HG02970 (cell line): ENCODE measurements around the gene KIAA1210.

ENCODE experiments used
- ATAC-seq: cut with Tn5 transposase; IDR thresholded peaks from one replicate; pipeline ENCODE4 v1.9.1; 2021; ENCODE audit warnings: mild to moderate bottlenecking, moderate library complexity, moderate number of reproducible peaks; ENCODE audit not compliant: unreplicated experiment, low FRiP score

Gene KIAA1210

DNA sequence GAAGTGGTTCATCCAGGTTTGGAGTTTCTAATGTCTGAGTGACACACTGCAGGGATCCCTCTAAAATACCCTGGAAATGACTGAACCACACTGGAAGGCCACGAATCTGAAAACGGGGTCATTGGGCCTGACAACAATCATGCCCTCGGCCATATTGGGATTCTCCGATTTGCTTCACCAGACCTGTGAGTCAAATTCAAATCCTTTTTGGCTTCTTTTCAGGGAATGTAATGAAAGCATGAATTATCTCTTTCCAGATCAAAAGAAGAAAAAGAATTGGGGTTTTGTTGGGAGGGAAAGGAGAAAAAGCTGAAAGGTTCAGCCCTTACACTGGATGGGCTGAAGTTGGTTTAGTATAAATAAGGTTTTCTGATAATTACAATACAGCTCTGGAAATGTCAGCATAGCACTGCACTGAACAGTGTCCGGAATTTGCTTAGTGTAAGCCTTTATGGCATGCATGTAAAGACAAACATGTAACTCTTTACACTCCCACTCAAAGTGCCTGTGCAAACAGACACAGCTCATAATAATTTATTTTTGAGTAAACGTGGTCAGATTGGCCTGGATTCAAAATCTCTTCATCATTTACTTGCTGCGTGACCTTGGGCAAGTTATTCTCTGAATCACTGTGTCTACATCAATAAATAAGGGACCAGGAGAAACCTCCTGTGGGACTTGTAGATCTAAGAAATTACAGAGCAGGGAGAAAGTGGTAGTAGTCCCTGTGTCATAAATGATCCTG is 33.4 kb downstream of the KIAA1210 start:
- no peak for ATAC-seq

- no peak for ATAC-seq
Measured at GRCh38 chrX:119090627-119091026, 37.0 kb downstream of the KIAA1210 start.

GRCh38 chrX:119089619-119090018 is 38.0 kb downstream of the KIAA1210 start:
- no peak for ATAC-seq

- no peak for ATAC-seq
Measured at GRCh38 chrX:119087121-119087520, 40.5 kb downstream of the KIAA1210 start.

- no peak for ATAC-seq
Measured at GRCh38 chrX:119084766-119085165, 42.8 kb downstream of the KIAA1210 start.

GRCh38 chrX:119082278-119082677 is 45.3 kb downstream of the KIAA1210 start:
- no peak for ATAC-seq

- ATAC-seq = no peak
Measured at GRCh38 chrX:119075270-119076025, 52.2 kb downstream of the KIAA1210 start.

DNA sequence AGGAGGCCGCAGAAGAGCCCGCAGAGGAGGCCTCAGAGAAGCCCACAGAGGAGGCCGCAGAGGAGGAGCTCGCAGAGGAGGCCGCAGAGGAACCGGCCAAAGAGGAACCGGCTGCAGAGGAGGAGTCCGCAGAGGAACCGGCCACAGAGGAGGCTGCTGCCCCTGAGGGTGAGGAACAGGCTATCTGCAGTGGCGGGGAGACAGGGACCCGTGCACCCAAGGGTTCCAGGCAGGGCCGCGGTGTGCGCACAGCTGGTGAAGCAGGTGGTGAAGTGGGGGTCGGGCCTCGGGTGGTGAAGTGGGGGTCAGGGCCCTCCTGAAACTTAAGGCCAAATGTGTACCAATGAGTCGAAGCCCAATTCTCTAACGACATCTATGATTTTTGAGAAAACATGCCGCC is 53.7 kb downstream of the KIAA1210 start:
- no peak for ATAC-seq

- ATAC-seq = no peak
Measured at GRCh38 chrX:119073200-119073905, 54.3 kb downstream of the KIAA1210 start.

DNA sequence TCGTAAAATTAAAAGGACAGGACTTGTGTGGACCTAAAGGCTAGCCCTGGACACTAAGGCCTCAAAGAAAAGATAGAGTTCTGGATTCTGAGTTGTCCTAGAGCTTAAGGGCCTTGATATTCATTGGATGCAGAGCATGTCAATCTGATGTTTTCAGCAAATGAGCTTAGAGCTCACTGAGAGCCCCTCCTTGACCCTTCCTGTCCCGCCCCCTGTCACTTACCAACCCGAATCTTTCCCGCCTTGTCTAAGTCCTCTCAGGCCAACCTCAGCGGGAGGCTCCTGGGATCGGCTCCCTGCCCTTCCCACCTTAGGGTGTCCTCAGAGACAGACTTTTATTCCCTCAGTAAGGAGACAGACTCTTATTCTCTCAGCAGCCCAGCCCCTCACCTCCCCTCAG is 54.9 kb downstream of the KIAA1210 start, which contains the start of gene CT47C1:
TSS of gene CT47C1 (plus strand) at position 250 of the 400 bp plus-strand sequence. CDS start 233 bp downstream, outside the sequence.
- no peak for ATAC-seq

GRCh38 chrX:119071381-119071780 is 56.2 kb downstream of the KIAA1210 start:
- no peak for ATAC-seq

DNA sequence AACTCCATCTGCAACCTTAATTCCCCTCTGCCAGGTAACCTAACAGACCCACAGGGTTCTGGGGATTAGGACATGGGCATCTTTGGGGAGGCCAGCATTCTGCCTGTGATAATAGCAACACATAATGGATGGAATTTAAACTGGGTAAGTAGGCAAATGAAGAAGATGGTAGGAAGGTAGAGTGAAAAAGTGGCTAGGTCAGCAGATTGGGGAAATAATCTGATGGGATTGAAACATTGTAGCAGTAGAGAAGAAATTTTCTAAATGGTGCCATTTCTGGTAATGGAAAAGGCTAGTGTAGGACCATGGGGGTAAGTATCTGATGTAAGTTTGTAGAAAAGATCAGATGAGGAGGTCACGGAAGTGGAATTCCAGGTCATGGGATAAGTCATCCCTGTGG is 57.9 kb downstream of the KIAA1210 start:
- no peak for ATAC-seq

DNA sequence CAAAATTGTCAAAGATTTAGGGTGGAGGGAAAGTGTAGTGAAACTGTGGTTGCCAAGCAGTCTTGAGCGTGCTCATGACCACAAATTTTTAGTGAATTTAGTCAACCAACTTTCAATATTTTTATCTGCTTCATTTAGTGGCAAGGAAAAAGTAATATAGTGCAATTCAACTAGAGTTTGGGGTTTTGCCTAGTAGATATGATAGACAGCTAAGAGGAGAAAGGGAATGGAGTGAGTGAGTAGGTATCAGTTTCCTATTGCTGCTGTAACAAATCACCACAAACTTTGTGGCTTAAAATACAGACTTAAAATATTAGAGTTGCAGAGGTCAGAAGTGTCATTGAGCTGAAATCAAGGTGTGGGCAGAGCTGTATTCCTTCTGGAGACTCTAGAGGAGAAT is 58.5 kb downstream of the KIAA1210 start:
- no peak for ATAC-seq

- ATAC-seq = no peak
Measured at GRCh38 chrX:119067023-119067739, 60.4 kb downstream of the KIAA1210 start.

GRCh38 chrX:119063428-119063827 is 64.2 kb downstream of the KIAA1210 start:
- no peak for ATAC-seq

- ATAC-seq = no peak
Measured at GRCh38 chrX:119062750-119063374, 64.8 kb downstream of the KIAA1210 start.

DNA sequence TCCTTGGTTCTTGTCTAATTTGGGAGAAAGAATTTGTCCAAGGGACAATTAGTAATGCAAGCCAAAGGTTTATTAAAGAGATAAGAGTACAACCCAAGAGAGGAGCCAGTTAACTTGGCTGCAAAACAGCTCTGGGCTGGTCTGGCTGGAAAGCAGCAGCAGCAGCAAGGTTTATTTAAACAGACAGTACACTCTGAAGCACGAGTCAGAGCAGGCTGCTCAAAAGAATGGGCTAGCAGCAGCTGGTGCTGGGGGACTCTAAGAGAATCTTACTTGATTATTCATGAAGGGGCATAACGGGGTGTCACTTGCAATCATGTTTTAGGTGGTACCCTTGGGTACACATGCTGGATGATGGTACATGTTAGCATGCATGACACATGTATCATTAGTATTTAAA is 71.9 kb downstream of the KIAA1210 start:
- no peak for ATAC-seq

GRCh38 chrX:119045884-119046283 is 81.7 kb downstream of the KIAA1210 start:
- no peak for ATAC-seq

DNA sequence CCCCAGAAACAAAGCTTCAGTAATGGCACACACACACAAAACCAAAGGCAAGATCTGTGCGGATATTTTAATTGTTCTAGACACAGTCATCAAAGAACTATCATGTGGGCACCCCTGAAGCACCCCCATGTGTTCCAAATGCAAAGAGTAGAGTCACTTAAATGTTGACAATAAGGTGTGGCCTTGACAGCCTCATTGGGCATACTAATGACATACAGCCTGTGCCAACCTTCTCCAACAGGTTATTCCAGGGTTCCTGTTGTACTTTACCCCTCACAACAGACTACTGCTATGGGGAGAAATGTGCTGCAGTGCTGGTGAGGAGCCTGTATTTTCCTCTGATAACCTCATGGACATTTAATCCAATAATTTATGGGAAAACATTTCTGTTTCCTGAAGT is 84.6 kb downstream of the KIAA1210 start:
- ATAC-seq = no peak

GRCh38 chrX:119042040-119042439 is 85.6 kb downstream of the KIAA1210 start:
- no peak for ATAC-seq
